GM06990 (cell line): ENCODE measurements around the gene BPIFB6.
"Not testable (repeated sequence)": the region's sequence is repeated elsewhere in the genome, so short reads cannot be mapped to it uniquely, and the experiment has no call there.

Experiments used
- DNase-seq: peaks from one replicate; pipeline ENCODE4 v3.0.0-alpha.2; 2011; ENCODE audit not compliant: insufficient read length; ENCODE audit errors: extremely low read depth
- H3K27me3 ChIP-seq: replicated peaks from 2 replicates; pipeline ENCODE4 v1.6.0; 2011; ENCODE audit warnings: low read length; ENCODE audit not compliant: control insufficient read depth, insufficient read depth
- H3K36me3 ChIP-seq: 2 replicates; pipeline ENCODE4 v1.5.1; 2011; ENCODE audit warnings: low read length; ENCODE audit not compliant: control insufficient read depth, insufficient read depth
- H3K4me3 ChIP-seq: replicated peaks from 2 replicates; pipeline ENCODE4 v1.5.1; 2011; ENCODE audit warnings: low read depth, mild to moderate bottlenecking, control low read depth, low read length
- CTCF ChIP-seq: IDR thresholded peaks from 2 replicates; pipeline ENCODE4 v1.5.1; 2011; ENCODE audit warnings: low read length, control low read depth, mild to moderate bottlenecking, inconsistent platforms; ENCODE audit not compliant: insufficient read depth, poor library complexity, severe bottlenecking

Gene BPIFB6

GRCh38 chr20:33038243-33038642 is 6.8 kb downstream of the BPIFB6 start:
- H3K36me3 ChIP-seq, result no peaks in the 10 kb centered on the region

GRCh38 chr20:33042430-33042829 is 11.0 kb downstream of the BPIFB6 start:
- Histone ChIP-seq H3K36me3 (no peaks in the 10 kb centered on the region), H3K4me3 (no peak overlapping the region), H3K27me3 (no peaks in the 10 kb centered on the region; the same call in none of the 2 replicates)
- no peak for TF ChIP-seq CTCF
- DNase-seq, result no peak

More at GRCh38 chr20:33038243-33038642, 6.8 kb downstream of the BPIFB6 start:
- no peak for TF ChIP-seq CTCF
- Histone ChIP-seq H3K4me3 (no peak overlapping the region), H3K27me3 (no peaks in the 10 kb centered on the region)
- no peak for DNase-seq

- H3K27me3 ChIP-seq, result no peaks in the 10 kb centered on the region; the same call in none of the 2 replicates
- no peaks in the 10 kb centered on the region for H3K36me3 ChIP-seq
- no peak for TF ChIP-seq CTCF
- DNase-seq, result no peak
- H3K4me3 ChIP-seq, result no peak overlapping the region
These were observed 11.7 kb downstream of the BPIFB6 start for GRCh38 chr20:33042983-33043730.

- no peak for DNase-seq
- no peak for TF ChIP-seq CTCF
- Histone ChIP-seq H3K4me3 (no peak overlapping the region), H3K36me3 (no peaks in the 10 kb centered on the region), H3K27me3 (no peaks in the 10 kb centered on the region; the same call in none of the 2 replicates)
These were observed 12.3 kb downstream of the BPIFB6 start for GRCh38 chr20:33043731-33044181.

- DNase-seq, H3K4me3 ChIP-seq, H3K27me3 ChIP-seq, H3K36me3 ChIP-seq: not testable (repeated sequence)
These were observed 13.8 kb downstream of the BPIFB6 start for GRCh38 chr20:33045129-33045721.

- DNase-seq, result no peak
- no peak for TF ChIP-seq CTCF
- Histone ChIP-seq H3K27me3 (no peaks in the 10 kb centered on the region; the same call in none of the 2 replicates), H3K36me3 (no peaks in the 10 kb centered on the region), H3K4me3 (no peak overlapping the region)
These were observed 15.0 kb downstream of the BPIFB6 start for GRCh38 chr20:33046412-33046811.
